Measurements from ENCODE around the gene KIF16B.

DNA sequence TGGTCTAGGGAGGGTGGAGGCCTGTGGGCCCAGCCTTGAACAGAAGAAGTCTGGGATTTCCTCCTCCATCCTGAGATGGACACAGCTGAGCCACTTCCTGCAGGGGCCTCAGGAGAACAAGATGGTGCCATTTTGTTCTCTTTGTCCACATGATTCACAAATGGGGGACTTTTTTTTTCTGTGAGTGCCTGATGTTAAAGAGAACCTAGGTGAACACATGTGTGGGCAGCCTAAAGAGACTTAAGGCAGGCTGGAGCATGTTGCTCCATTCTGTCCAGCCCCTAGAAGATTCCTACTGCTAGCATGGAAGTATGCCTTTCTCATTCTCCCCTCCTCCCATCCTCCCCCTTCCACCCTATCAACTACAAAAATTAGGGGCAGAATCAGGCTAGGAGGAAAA, 49.3 kb upstream of the KIF16B start:
- TF ChIP-seq, protein P1, sequence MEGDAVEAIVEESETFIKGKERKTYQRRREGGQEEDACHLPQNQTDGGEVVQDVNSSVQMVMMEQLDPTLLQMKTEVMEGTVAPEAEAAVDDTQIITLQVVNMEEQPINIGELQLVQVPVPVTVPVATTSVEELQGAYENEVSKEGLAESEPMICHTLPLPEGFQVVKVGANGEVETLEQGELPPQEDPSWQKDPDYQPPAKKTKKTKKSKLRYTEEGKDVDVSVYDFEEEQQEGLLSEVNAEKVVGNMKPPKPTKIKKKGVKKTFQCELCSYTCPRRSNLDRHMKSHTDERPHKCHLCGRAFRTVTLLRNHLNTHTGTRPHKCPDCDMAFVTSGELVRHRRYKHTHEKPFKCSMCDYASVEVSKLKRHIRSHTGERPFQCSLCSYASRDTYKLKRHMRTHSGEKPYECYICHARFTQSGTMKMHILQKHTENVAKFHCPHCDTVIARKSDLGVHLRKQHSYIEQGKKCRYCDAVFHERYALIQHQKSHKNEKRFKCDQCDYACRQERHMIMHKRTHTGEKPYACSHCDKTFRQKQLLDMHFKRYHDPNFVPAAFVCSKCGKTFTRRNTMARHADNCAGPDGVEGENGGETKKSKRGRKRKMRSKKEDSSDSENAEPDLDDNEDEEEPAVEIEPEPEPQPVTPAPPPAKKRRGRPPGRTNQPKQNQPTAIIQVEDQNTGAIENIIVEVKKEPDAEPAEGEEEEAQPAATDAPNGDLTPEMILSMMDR (IDR thresholded peaks at IDR 0.05; ENCODE audit: low read depth, low read length), result no peak
- TF ChIP-seq EZH2phosphoT487 (IDR thresholded peaks at IDR 0.05; ENCODE audit: low read depth), result no peak
